Coronary artery (tissue), 2 donors: ENCODE measurements around the gene NPTXR.
A peak's percentile ranks its signal among the peaks of the same experiment; 100 is the strongest.

Experiments
- DNase-seq: peaks from one replicate; pipeline ENCODE4 v3.0.0-alpha.2; 2017; ENCODE audit warnings: low spot score
- H3K27ac ChIP-seq, 2 donors: fragments of 200-600 bp; sonication (generic); one replicate each; pipeline ENCODE4 v1.5.1; 2016 to 2019
- H3K4me3 ChIP-seq: fragments of 200-600 bp; sonication (generic); 2 replicates; pipeline ENCODE4 v1.5.1; 2016; ENCODE audit warnings: mild to moderate bottlenecking, moderate library complexity
- CTCF ChIP-seq: fragments of 200-600 bp; sonication (generic); IDR thresholded peaks from one replicate; pipeline ENCODE4 v1.5.1; 2019; ENCODE audit warnings: antibody characterized with exemption

NPTXR gene

GRCh38 chr22:38881464-38881871 is 37.6 kb upstream of the NPTXR start:
- H3K4me3 ChIP-seq: peak overlapping the region; percentile 40
- peak overlapping the region; percentile 87 to 95 for H3K27ac ChIP-seq
- DNase-seq: peak; percentile 92
- no peak for TF ChIP-seq CTCF

- no peak for TF ChIP-seq CTCF
- Histone ChIP-seq H3K4me3 (no peak overlapping the region), H3K27ac (peak overlapping the region in 1 of 2 donors; percentile 75)
- no peak for DNase-seq
Measured at GRCh38 chr22:38879961-38880360, 36.1 kb upstream of the NPTXR start.

DNA sequence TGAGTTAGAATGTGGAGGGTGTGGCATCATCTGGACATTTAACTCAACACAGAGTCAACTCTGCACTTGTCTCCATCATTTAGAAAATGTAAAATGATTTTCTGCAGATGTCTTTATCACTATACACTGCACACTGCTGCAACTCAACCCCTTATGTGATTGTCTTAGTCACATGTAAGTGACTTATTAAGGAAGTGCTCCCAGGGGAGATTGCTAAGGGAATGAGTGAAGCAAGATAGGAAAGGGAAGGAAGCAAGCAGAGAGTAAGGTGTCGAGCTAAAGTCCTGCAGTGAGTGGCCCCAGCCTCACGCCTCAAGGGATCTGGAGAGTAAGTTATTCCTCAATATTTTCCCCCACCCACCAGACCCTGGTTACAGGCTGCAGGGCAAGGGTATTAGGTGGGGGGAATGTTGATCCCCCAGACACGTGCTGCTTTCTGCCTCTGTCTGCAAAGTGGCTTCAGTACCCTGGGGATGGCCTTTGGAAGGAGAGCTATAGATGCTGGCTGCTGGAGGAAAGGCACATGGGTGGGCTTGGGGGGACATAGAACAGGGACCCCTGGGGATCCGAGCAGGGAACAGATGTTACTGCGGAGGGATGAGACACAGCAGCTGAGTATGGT is 35.4 kb upstream of the NPTXR start:
- no peak for TF ChIP-seq CTCF
- DNase-seq: no peak
- Histone ChIP-seq H3K4me3 (no peak overlapping the region), H3K27ac (peak overlapping the region in 1 of 2 donors; percentile 70)

DNA sequence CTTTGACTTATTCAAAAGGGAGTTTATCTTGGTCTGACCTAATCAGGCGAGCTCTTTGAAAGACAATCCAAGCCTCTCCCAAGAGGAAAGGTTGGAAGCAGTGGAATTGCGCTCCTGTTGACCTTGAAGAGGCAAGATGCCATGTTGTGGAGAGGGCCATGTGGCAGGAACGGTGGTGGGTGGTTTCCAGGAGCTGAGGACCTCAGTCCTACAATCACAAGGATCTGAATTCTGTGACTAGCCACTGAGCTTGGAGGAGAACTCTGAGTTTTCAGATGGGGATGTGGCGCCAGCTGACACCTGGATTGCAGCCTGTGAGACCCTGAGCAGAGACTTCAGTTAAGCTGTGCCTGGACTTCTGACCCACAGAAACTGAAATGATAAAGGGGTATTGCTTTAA is 34.2 kb upstream of the NPTXR start:
- no peak for TF ChIP-seq CTCF
- Histone ChIP-seq H3K27ac (no peak overlapping the region), H3K4me3 (no peak overlapping the region)
- no peak for DNase-seq

- no peak for TF ChIP-seq CTCF
- H3K27ac ChIP-seq: no peak overlapping the region
- no peak overlapping the region for H3K4me3 ChIP-seq
- no peak for DNase-seq
Measured at GRCh38 chr22:38874529-38875222, 30.8 kb upstream of the NPTXR start.

DNA sequence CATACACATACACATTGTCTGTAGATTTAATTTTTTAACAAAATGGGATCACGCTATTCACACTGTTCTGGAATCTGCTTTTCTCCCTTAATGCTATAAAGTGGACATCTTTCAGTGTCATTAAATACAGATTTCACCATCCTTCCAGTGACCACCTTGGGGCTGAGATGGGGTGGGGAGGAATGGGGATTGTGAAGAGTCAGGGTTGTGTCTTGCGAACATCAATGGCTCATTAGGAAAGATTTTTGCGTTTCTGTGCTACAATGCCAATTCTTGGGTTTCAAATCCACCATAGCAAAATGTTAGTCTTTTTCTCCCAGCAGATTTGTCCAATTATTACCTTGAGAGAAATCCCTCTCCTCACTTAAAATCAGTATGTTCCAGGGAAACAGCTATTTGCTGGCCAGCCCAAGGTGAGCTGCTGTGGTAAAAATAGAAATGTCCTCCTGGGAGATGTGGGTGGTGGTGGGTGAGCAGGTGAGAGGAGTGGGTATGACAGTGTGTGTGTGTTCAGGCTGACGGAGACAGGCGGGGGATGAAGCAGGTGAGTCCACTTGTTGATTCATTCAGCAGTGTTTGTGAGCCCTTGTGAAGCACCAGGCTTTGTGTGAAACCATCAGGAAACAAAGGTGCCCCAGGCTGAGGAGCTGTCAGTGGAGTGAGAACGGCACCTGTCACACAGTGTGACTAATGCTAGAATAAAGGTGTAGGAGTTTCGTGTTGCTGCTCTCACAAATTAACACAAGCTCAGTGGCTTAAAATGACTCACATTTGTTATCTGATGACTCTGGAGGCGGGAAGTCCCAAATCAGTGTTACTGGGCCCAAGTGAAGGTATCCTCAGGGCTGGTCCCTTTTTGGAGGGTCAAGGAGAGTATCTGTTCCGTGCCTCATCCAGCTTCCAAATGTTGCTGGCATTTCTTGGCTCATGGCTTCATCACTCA is 29.9 kb upstream of the NPTXR start:
- peak overlapping the region; percentile 93 to 98 for H3K27ac ChIP-seq
- DNase-seq: no peak
- no peak for TF ChIP-seq CTCF
- peak overlapping the region; percentile 87 for H3K4me3 ChIP-seq
